H9 (cell line): Measurements from ENCODE around the gene LRRC28. TPM values are rescaled to one million over a fixed set of nuclear protein-coding genes. Genes with fewer than 3 reads are reported as not detected.

Experiments used
- DNase-seq: peaks from one replicate; pipeline ENCODE4 v3.0.0-alpha.2; 2017
- H2AFZ ChIP-seq: one replicate; pipeline ENCODE4 v1.6.1; 2013; ENCODE audit warnings: mild to moderate bottlenecking, low read length, control low read depth, moderate library complexity
- H2AK5ac ChIP-seq: 2 replicates; pipeline ENCODE4 v1.6.1; 2013; ENCODE audit warnings: low read length, control low read depth, mixed read lengths; ENCODE audit not compliant: insufficient read length
- H2BK120ac ChIP-seq: one replicate; pipeline ENCODE4 v1.6.1; 2013; ENCODE audit warnings: low read depth, mild to moderate bottlenecking, low read length, control low read depth, inconsistent platforms; ENCODE audit not compliant: poor library complexity, severe bottlenecking
- H2BK12ac ChIP-seq: 2 replicates; pipeline ENCODE4 v1.6.1; 2013; ENCODE audit warnings: low read length, control low read depth, mixed read lengths, low read depth; ENCODE audit not compliant: insufficient read length
- H2BK15ac ChIP-seq: 2 replicates; pipeline ENCODE4 v1.6.1; 2013; ENCODE audit warnings: low read depth, low read length, control low read depth
- H2BK20ac ChIP-seq: one replicate; pipeline ENCODE4 v1.6.1; 2013; ENCODE audit warnings: low read depth, mild to moderate bottlenecking, low read length, control low read depth, inconsistent platforms; ENCODE audit not compliant: poor library complexity, severe bottlenecking
- H2BK5ac ChIP-seq: 2 replicates; pipeline ENCODE4 v1.6.1; 2013; ENCODE audit warnings: low read length, control low read depth, mixed read lengths; ENCODE audit not compliant: insufficient read length
- H3K14ac ChIP-seq: 2 replicates; pipeline ENCODE4 v1.6.1; 2013; ENCODE audit warnings: low read length, control low read depth; ENCODE audit not compliant: insufficient read depth
- H3K18ac ChIP-seq: 2 replicates; pipeline ENCODE4 v1.6.1; 2013; ENCODE audit warnings: low read depth, mild to moderate bottlenecking, mixed read lengths, low read length, control low read depth; ENCODE audit not compliant: insufficient read length
- H3K23ac ChIP-seq: 2 replicates; pipeline ENCODE4 v1.6.1; 2013; ENCODE audit warnings: low read length, control low read depth, mixed read lengths, low read depth; ENCODE audit not compliant: insufficient read length
- H3K23me2 ChIP-seq: 2 replicates; pipeline ENCODE4 v1.6.1; 2013; ENCODE audit warnings: low read depth, mild to moderate bottlenecking, mixed read lengths, low read length, control low read depth; ENCODE audit not compliant: insufficient read length, poor library complexity, severe bottlenecking
- H3K27ac ChIP-seq: 2 replicates; pipeline ENCODE4 v1.5.1; 2013; ENCODE audit warnings: low read length, control low read depth, mixed read lengths, low read depth; ENCODE audit not compliant: insufficient read length
- H3K27me3 ChIP-seq: 2 replicates; pipeline ENCODE4 v1.6.1; 2013; ENCODE audit warnings: low read length, control low read depth, inconsistent platforms; ENCODE audit not compliant: insufficient read depth
- H3K4ac ChIP-seq: 2 replicates; pipeline ENCODE4 v1.6.1; 2013; ENCODE audit warnings: low read depth, mild to moderate bottlenecking, control low read depth, inconsistent platforms, low read length, moderate library complexity
- H3K4me1 ChIP-seq: 2 replicates; pipeline ENCODE4 v1.6.1; 2013; ENCODE audit warnings: low read length, control low read depth, inconsistent platforms; ENCODE audit not compliant: insufficient read depth
- H3K4me2 ChIP-seq: 2 replicates; pipeline ENCODE4 v1.6.1; 2013; ENCODE audit warnings: low read length, control low read depth, mixed read lengths; ENCODE audit not compliant: insufficient read length, insufficient read depth
- H3K56ac ChIP-seq: 2 replicates; pipeline ENCODE4 v1.6.1; 2013; ENCODE audit warnings: low read depth, mild to moderate bottlenecking, mixed read lengths, low read length, control low read depth; ENCODE audit not compliant: insufficient read length
- H3K79me1 ChIP-seq: 2 replicates; pipeline ENCODE4 v1.6.1; 2013; ENCODE audit warnings: low read depth, mild to moderate bottlenecking, moderate library complexity, low read length, control low read depth, inconsistent platforms; ENCODE audit not compliant: insufficient read depth, poor library complexity, severe bottlenecking
- H3K79me2 ChIP-seq: 2 replicates; pipeline ENCODE4 v1.6.1; 2013; ENCODE audit warnings: low read length, control low read depth, inconsistent platforms; ENCODE audit not compliant: insufficient read depth
- H3K9ac ChIP-seq: 2 replicates; pipeline ENCODE4 v1.6.1; 2013; ENCODE audit warnings: low read length, control low read depth, mixed read lengths; ENCODE audit not compliant: insufficient read length; ENCODE audit errors: extremely low read depth
- H3K9me3 ChIP-seq: one replicate; pipeline ENCODE4 v1.6.1; 2013; ENCODE audit warnings: low read depth, low read length, inconsistent platforms; ENCODE audit not compliant: control insufficient read depth
- H3T11ph ChIP-seq: one replicate; pipeline ENCODE4 v1.6.1; 2013; ENCODE audit warnings: mild to moderate bottlenecking, low read length, control low read depth, inconsistent platforms
- H4K20me1 ChIP-seq: one replicate; pipeline ENCODE4 v1.6.1; 2013; ENCODE audit not compliant: control insufficient read depth, insufficient read length, insufficient read depth
- H4K5ac ChIP-seq: 2 replicates; pipeline ENCODE4 v1.6.1; 2013; ENCODE audit warnings: low read depth, mild to moderate bottlenecking, mixed read lengths, low read length, control low read depth; ENCODE audit not compliant: insufficient read length
- H4K8ac ChIP-seq: replicated peaks from 2 replicates; pipeline ENCODE4 v1.6.1; 2013; ENCODE audit warnings: low read length, control low read depth, mixed read lengths, low read depth; ENCODE audit not compliant: insufficient read length
- H4K91ac ChIP-seq: 2 replicates; pipeline ENCODE4 v1.6.1; 2013; ENCODE audit warnings: low read depth, mild to moderate bottlenecking, moderate library complexity, mixed read lengths, low read length, control low read depth; ENCODE audit not compliant: insufficient read length
- H3K27ac Mint-ChIP-seq, 3 experiments: 2 replicates in 2 of 3; 3 replicates in 1 of 3; pipeline ENCODE4 v1.8.0; 2020 to 2021; ENCODE audit warnings: mixed read lengths in 3 of 3, mild to moderate bottlenecking in 1 of 3, moderate library complexity in 1 of 3
- H3K27me3 Mint-ChIP-seq: 2 replicates; pipeline ENCODE4 v1.8.0; 2021; ENCODE audit warnings: low read depth, mild to moderate bottlenecking, moderate library complexity, mixed read lengths
- H3K36me3 Mint-ChIP-seq, 3 experiments: 2 replicates in 2 of 3; 3 replicates in 1 of 3; pipeline ENCODE4 v1.8.0; 2020 to 2021; ENCODE audit warnings: low read depth in 3 of 3, mixed read lengths in 3 of 3; ENCODE audit not compliant: insufficient read depth in 1 of 3
- H3K4me1 Mint-ChIP-seq, 2 experiments: 2 replicates each; pipeline ENCODE4 v1.8.0; 2020; ENCODE audit warnings: mixed read lengths in 2 of 2
- H3K4me3 Mint-ChIP-seq, 2 experiments: 2 replicates in 1 of 2; 3 replicates in 1 of 2; pipeline ENCODE4 v1.8.0; 2020 to 2021; ENCODE audit warnings: mild to moderate bottlenecking in 2 of 2, mixed read lengths in 2 of 2, moderate library complexity in 1 of 2
- H3K9me3 Mint-ChIP-seq, 2 experiments: 2 replicates in 1 of 2; 3 replicates in 1 of 2; pipeline ENCODE4 v1.8.0; 2020; ENCODE audit warnings: mild to moderate bottlenecking in 2 of 2, mixed read lengths in 2 of 2, moderate library complexity in 1 of 2
- CTCF ChIP-seq: fragments of 200-600 bp; sonication (generic); conservative IDR thresholded peaks from 3 replicates; pipeline ENCODE4 v1.8.0; 2021; ENCODE audit warnings: antibody characterized with exemption, mild to moderate bottlenecking
- WGBS: extraction: QIAGEN DNeasy Blood & Tissue Kit; methylation state at CpG from one replicate; pipeline ENCODE4 v1.1.7; 2013; ENCODE audit warnings: missing lambda C conversion rate, low lambda C conversion rate, mixed read lengths; ENCODE audit not compliant: insufficient read length; ENCODE audit errors: extremely low coverage; 5-methylcytosine and 5-hydroxymethylcytosine counted together
- total RNA-seq: library from RNA; stranded (reverse); gene quantifications from 2 replicates; pipeline ENCODE4 v1.2.1, GENCODE V29; 2021

LRRC28 gene
- total RNA-seq, 1 experiment from 2014 or later = 17.6 TPM

DNA sequence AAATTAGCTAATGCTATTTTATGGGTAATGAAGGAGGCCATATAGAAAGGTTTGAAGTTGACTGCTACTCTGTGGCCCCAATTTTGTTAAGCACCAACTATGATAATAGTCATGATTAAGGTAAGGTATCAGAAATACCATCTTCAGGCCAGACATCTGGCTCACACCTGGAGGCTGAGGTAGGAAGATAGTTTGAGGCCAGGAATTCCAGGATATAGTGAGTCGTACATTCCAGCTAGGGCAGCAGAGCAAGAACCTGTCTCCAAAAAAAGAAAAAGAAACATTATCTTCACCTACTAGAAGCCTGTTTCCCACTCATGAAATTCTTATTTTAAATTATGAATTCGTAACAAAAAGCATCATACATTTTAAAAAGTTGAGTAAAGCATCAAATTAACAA is 64.4 kb downstream of the LRRC28 start:
- Histone ChIP-seq H3K79me2 (no peaks in the 10 kb centered on the region), H4K20me1 (no peaks in the 10 kb centered on the region), H3K79me1 (no peaks in the 10 kb centered on the region), H3K23me2 (no peaks in the 10 kb centered on the region), H4K91ac (no peak overlapping the region), H3K56ac (no peak overlapping the region), H2BK15ac (no peak overlapping the region), H3K4me2 (no peak overlapping the region), H2BK120ac (no peak overlapping the region), H2BK20ac (no peak overlapping the region), H3K9ac (no peak overlapping the region), H4K5ac (no peak overlapping the region), H3K27me3 (no peaks in the 10 kb centered on the region), H3K14ac (no peak overlapping the region), H3K4ac (no peak overlapping the region), H2AFZ (no peak overlapping the region), H3K23ac (no peak overlapping the region), H3T11ph (no peak overlapping the region), H2AK5ac (no peak overlapping the region), H3K27ac (no peak overlapping the region), H3K9me3 (peaks cover 7% of the 10 kb centered on the region), H3K4me1 (no peaks in the 10 kb centered on the region), H2BK12ac (no peak overlapping the region), H4K8ac (no peak overlapping the region), H2BK5ac (no peak overlapping the region), H3K18ac (no peak overlapping the region)
- Mint-ChIP-seq H3K36me3 (peaks cover 6 to 17% (median 10%) of the 10 kb centered on the region in 3 experiments; a peak in 6 of 7 replicates), H3K27ac (peak overlapping the region in 1 of 3 experiments; percentile 50; a peak in 1 of 7 replicates), H3K27me3 (no peaks in the 10 kb centered on the region), H3K4me1 (peaks cover 4 to 8% of the 10 kb centered on the region in 2 experiments; a peak in 1 of 4 replicates), H3K9me3 (peaks cover 4 to 17% of the 10 kb centered on the region in 2 experiments; a peak in 4 of 5 replicates), H3K4me3 (no peak overlapping the region)
- whole genome bisulfite sequencing = no CpG with 5 or more reads among the region's 2 CpGs
- DNase-seq = no peak
- TF ChIP-seq CTCF = no peak
